K562 (cell line): ENCODE results near the gene CLNK.

ENCODE experiments used
- HDAC2 ChIP-seq: fragments of 450-650 bp; IDR thresholded peaks from 2 replicates; pipeline ENCODE4 v1.6.1; 2016; ENCODE audit warnings: mild to moderate bottlenecking
- HMG20B ChIP-seq: fragments of 250-450 bp; sonication (Bioruptor Pico); IDR thresholded peaks from 2 replicates; pipeline ENCODE4 v1.5.0; 2021; ENCODE audit warnings: mild to moderate bottlenecking
- KDM1A ChIP-seq, 2 experiments: fragments of 450-650 bp; IDR thresholded peaks; 2 replicates each; pipeline ENCODE4 v1.6.1; 2016; ENCODE audit warnings: mild to moderate bottlenecking in 2 of 2
- POLR2AphosphoS5 ChIP-seq: IDR thresholded peaks from 2 replicates; pipeline ENCODE4 v1.6.1; 2011; ENCODE audit warnings: mild to moderate bottlenecking, low read depth, low read length, moderate library complexity; ENCODE audit not compliant: control insufficient read depth, insufficient read depth
- RFX5 ChIP-seq: IDR thresholded peaks from 2 replicates; pipeline ENCODE4 v1.6.1; 2011; ENCODE audit warnings: low read depth, mild to moderate bottlenecking, improper control_type of control experiment, low read length
- USF1 ChIP-seq: sonication (generic); formaldehyde crosslinking; IDR thresholded peaks from 2 replicates; pipeline ENCODE4 v1.9.0; 2022; ENCODE audit warnings: mild to moderate bottlenecking, missing genetic modification reagents
- ZBED1 ChIP-seq: IDR thresholded peaks from 2 replicates; pipeline ENCODE4 v1.6.1; 2014

GRCh38 chr4:10589321-10589720 is 95.2 kb downstream of the CLNK start:
- TF ChIP-seq HMG20B (CRISPR knock-in tag) (no peak), KDM1A (IDR thresholded peaks at IDR 0.05) (no peak), HDAC2 (no peak), RFX5 (no peak), USF1 (CRISPR knock-in tag) (no peak), POLR2AphosphoS5 (no peak), ZBED1 (no peak)
